Urinary bladder (tissue), 4 donors: ENCODE measurements around the gene PRDX5. TPM values are rescaled to one million over a fixed set of nuclear protein-coding genes. Genes with fewer than 3 reads are reported as not detected.

Source experiments
- DNase-seq: peaks from one replicate; pipeline ENCODE4 v3.0.0-alpha.2; 2015; ENCODE audit errors: extremely low spot score
- H3K27ac ChIP-seq: one replicate; pipeline ENCODE4 v1.5.1; 2013; ENCODE audit warnings: low read depth, mild to moderate bottlenecking, moderate library complexity
- H3K36me3 ChIP-seq: one replicate; pipeline ENCODE4 v1.6.1; 2013; ENCODE audit warnings: mild to moderate bottlenecking, moderate library complexity; ENCODE audit not compliant: insufficient read depth
- H3K4me1 ChIP-seq: one replicate; pipeline ENCODE4 v1.6.1; 2013; ENCODE audit warnings: mild to moderate bottlenecking, moderate library complexity; ENCODE audit not compliant: insufficient read depth
- H3K4me3 ChIP-seq: one replicate; pipeline ENCODE4 v1.5.1; 2013; ENCODE audit warnings: low read depth, low read length
- WGBS: extraction: QIAGEN DNeasy Blood & Tissue Kit; methylation state at CpG from one replicate; pipeline ENCODE4 v1.1.7; 2013; 5-methylcytosine and 5-hydroxymethylcytosine counted together
- polyA plus RNA-seq: library from polyadenylated mRNA; stranded (reverse); fragments of 200-250 nt; gene quantifications from one replicate; pipeline ENCODE4 v1.2.3, GENCODE V29; 2013
- total RNA-seq: library from RNA; depleted of rRNA; stranded (reverse); fragments of >200 nt; gene quantifications from one replicate; pipeline ENCODE4 v1.2.3, GENCODE V29; 2014
- donor health status: healthy with polysubstance abuse.
- donor health status: healthy.

The PRDX5 gene
- total and polyA plus RNA-seq, 2 donors: 69.0 to 294 TPM

- Histone ChIP-seq H3K27ac (peak within 1 kb of the TSS; percentile 96), H3K4me1 (no peaks in the 10 kb centered on the region), H3K36me3 (no peaks in the 10 kb centered on the region), H3K4me3 (peak within 1 kb of the TSS; percentile 75)
- under 1% methylated on average over 100 of the region's 102 CpGs for WGBS
- DNase-seq: no peak
Measured at GRCh38 chr11:64284962-64285884, 32.7 kb upstream of the PRDX5 start, which contains the start of gene GPR137. GPR137 (plus strand) TSS chr11:64285848; CDS start chr11:64286525, 677 bp downstream.

DNA sequence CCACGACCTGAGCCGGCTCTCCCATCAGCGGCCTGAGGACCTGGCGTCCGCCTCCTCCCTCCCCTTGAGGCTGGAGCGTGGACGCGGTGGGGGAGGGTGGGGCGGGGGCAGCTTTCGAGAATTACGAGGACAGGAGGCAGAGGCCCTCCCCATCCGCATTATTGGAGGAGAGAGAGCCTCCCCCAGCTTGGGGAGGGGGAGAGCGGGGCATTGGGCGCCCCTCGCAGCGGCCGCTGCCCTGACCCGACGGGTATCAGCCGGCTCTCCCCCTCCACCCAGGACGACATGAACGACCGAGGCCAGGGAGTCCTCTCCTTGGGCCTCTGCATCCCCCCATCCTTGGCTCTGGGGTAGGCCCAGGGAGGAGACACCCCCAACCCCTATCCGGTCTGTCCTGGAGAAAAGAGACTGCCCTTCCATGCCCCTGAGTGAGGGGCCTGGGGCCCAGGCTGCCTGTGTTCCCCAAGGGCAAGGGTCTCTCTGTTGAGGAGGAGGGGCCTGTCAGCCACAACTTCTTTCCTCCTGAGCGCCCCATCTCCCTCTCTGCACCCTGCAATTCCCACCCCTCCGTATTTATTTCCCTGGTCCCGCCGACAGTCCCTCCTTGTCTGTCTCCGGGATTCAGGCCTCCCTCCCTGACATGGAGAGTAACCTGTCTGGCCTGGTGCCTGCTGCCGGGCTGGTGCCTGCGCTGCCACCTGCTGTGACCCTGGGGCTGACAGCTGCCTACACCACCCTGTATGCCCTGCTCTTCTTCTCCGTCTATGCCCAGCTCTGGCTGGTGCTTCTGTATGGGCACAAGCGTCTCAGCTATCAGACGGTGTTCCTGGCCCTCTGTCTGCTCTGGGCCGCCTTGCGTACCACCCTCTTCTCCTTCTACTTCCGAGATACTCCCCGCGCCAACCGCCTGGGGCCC is 31.8 kb upstream of the PRDX5 start:
- 25% methylated on average over 40 of the region's 40 CpGs for WGBS

GRCh38 chr11:64286801-64287159 is 31.1 kb upstream of the PRDX5 start:
- 87% methylated on average over 9 of the region's 9 CpGs for WGBS
- Histone ChIP-seq H3K4me1 (no peaks in the 10 kb centered on the region), H3K4me3 (no peak overlapping the region), H3K27ac (no peak overlapping the region), H3K36me3 (no peaks in the 10 kb centered on the region)
- DNase-seq: no peak

More for the DNA sequence above, 31.8 kb upstream of the PRDX5 start:
- H3K27ac ChIP-seq: no peak overlapping the region
- H3K4me1 ChIP-seq: no peaks in the 10 kb centered on the region
- no peak for DNase-seq
- H3K36me3 ChIP-seq: no peaks in the 10 kb centered on the region
- peak overlapping the region; percentile 75 for H3K4me3 ChIP-seq

DNA sequence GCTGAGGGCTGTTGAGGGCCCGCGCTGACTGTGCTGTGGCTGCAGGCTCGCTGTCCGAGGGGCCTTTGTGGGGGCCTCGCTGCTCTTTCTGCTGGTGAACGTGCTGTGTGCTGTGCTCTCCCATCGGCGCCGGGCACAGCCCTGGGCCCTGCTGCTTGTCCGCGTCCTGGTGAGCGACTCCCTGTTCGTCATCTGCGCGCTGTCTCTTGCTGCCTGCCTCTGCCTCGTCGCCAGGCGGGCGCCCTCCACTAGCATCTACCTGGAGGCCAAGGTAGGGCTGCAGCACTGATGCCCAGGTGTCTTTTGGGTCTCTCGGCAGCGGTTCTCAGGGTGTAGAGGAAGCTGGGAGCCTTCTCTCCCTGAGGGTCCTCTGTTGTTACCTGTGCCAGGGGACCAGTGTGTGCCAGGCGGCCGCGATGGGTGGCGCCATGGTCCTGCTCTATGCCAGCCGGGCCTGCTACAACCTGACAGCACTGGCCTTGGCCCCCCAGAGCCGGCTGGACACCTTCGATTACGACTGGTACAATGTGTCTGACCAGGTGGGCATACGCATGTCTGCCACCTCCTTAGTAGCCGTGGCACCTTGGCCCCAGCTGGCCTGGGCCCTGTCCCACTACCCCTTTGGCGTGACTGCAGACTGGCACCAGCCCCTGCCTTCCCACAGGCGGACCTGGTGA is 30.1 kb upstream of the PRDX5 start:
- WGBS: 95% methylated on average over 33 of the region's 33 CpGs
- no peak for DNase-seq
- H3K4me1 ChIP-seq: peaks cover 3% of the 10 kb centered on the region
- no peaks in the 10 kb centered on the region for H3K36me3 ChIP-seq
- no peak overlapping the region for H3K27ac ChIP-seq
- H3K4me3 ChIP-seq: no peak overlapping the region

GRCh38 chr11:64288353-64288750 is 29.6 kb upstream of the PRDX5 start:
- no peak for DNase-seq
- Histone ChIP-seq H3K36me3 (no peaks in the 10 kb centered on the region), H3K4me1 (peaks cover 3% of the 10 kb centered on the region), H3K4me3 (no peak overlapping the region), H3K27ac (no peak overlapping the region)
- 91% methylated on average over 9 of the region's 9 CpGs for WGBS

DNA sequence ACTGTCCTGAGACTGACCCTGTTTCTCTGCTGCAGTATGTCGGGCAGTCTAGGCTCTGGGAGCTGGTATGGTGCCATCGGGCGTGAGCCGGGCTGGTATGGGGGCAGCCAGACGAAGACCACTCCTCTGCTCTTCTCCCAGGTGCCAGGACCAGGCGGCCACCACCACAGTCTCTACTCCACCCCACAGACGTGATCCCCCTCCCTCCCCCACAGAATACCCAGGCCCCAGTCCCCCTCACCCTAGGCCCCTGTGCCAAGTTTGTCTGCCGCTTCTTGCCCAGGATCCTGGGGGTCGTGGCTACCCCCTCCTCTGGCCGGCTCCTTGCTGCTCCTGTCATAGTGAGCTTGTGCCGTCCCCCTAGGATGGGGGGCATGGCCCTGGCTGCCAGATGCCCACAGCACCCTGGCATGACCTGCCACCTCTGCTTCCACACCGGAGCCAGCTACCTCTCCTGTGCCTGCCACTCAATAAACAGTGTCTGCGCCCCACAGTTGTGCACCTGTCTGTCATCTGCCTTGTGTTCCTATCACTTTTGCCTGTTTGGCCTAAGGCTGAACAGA is 28.8 kb upstream of the PRDX5 start:
- H3K4me1 ChIP-seq: peaks cover 3% of the 10 kb centered on the region
- no peaks in the 10 kb centered on the region for H3K36me3 ChIP-seq
- H3K4me3 ChIP-seq: no peak overlapping the region
- WGBS: 93% methylated on average over 13 of the region's 13 CpGs
- no peak for DNase-seq
- no peak overlapping the region for H3K27ac ChIP-seq

- no peak for DNase-seq
- Histone ChIP-seq H3K4me3 (no peak overlapping the region), H3K4me1 (peaks cover 3% of the 10 kb centered on the region), H3K36me3 (no peaks in the 10 kb centered on the region), H3K27ac (no peak overlapping the region)
- WGBS: 54% methylated on average over 10 of the region's 10 CpGs
Measured at GRCh38 chr11:64290352-64291261, 27.3 kb upstream of the PRDX5 start.

DNA sequence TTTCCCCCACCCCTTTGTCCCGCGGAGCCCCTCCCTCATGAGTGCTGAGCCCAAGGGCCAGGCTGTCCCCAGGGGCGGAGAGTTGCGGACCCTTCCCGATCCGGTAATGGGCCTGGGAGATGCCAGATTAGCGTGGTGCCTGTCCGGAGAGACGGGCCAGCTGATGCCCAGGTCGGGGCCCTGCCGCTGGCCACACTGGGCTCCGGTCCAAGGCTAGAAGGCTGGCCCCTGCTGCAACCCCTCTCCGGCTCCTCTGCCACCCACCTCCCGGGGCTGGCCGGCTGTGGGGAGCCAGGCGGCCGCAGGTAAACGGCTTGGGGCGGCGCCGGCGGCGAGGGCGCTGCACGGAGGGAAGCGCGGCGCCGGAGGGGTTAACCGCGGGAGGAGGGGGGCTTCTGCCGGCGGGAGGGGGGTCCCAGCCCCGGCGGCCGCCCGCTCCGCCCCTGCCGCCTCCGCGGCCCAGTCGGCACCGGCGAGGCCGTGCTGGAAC is 26.6 kb upstream of the PRDX5 start, which contains the start of gene KCNK4:
Gene KCNK4 (plus strand): TSS at position 41 of the 490 bp plus-strand sequence. CDS start 1,717 bp downstream, outside the sequence.
- H3K27ac ChIP-seq: no peak within 1 kb of the TSS
- H3K36me3 ChIP-seq: no peaks in the 10 kb centered on the region
- H3K4me3 ChIP-seq: peak within 1 kb of the TSS; percentile 35
- H3K4me1 ChIP-seq: peaks cover 3% of the 10 kb centered on the region
- 3% methylated on average over 45 of the region's 45 CpGs for WGBS
- no peak for DNase-seq

GRCh38 chr11:64291752-64292459 is 26.0 kb upstream of the PRDX5 start:
- Histone ChIP-seq H3K4me1 (peaks cover 3% of the 10 kb centered on the region), H3K4me3 (peak overlapping the region; percentile 35), H3K27ac (no peak overlapping the region), H3K36me3 (no peaks in the 10 kb centered on the region)
- under 1% methylated on average over 96 of the region's 96 CpGs for WGBS
- DNase-seq: no peak

DNA sequence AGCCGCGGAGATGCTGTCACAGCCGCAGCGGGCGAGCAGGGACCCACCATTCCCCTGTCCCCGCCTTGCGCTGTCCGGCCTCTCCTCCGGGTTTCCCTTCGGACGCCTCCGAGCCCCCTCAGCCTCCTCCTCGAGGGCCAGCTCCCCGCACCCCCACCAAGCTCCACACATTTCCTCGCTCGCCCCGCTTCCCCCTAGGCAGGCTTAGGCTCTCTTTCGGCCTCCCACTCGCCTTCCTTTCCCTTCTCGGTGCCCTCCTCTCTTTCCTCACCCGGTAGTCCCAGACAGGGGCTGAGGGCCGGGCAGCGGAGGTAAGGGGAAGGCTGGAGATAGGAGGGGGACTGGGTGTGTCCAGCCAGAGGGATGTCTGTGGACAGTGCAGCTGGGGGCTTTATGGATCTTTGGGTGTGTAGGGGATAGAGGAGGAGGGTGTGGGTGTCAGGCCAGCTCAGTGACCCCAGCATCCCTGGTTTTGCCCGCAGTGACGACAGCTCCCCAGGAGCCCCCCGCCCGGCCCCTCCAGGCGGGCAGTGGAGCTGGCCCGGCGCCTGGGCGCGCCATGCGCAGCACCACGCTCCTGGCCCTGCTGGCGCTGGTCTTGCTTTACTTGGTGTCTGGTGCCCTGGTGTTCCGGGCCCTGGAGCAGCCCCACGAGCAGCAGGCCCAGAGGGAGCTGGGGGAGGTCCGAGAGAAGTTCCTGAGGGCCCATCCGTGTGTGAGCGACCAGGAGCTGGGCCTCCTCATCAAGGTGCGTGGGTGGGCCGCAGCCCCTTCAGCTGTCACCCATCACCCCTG is 25.3 kb upstream of the PRDX5 start:
- DNase-seq: no peak
- H3K4me1 ChIP-seq: peaks cover 3% of the 10 kb centered on the region
- H3K36me3 ChIP-seq: no peaks in the 10 kb centered on the region
- peak overlapping the region; percentile 35 for H3K4me3 ChIP-seq
- H3K27ac ChIP-seq: no peak overlapping the region
- 32% methylated on average over 42 of the region's 42 CpGs for WGBS

- Histone ChIP-seq H3K27ac (no peak overlapping the region), H3K4me3 (no peak overlapping the region), H3K4me1 (peaks cover 6% of the 10 kb centered on the region), H3K36me3 (no peaks in the 10 kb centered on the region)
- 49% methylated on average over 3 of the region's 3 CpGs for WGBS
- no peak for DNase-seq
Measured at GRCh38 chr11:64294774-64295173, 23.1 kb upstream of the PRDX5 start.
